C4-2B (cell line): Measurements from ENCODE around the gene NEDD4L.

Source experiments
- ZFX ChIP-seq: fragments of 450-650 bp; IDR thresholded peaks from 2 replicates; pipeline ENCODE4 v1.6.1; 2017
- TF ChIP-seq, protein P1 (sequence below): fragments of 450-650 bp; conservative IDR thresholded peaks from 2 replicates; pipeline ENCODE4 v1.5.1; 2017; ENCODE audit warnings: mild to moderate bottlenecking

DNA sequence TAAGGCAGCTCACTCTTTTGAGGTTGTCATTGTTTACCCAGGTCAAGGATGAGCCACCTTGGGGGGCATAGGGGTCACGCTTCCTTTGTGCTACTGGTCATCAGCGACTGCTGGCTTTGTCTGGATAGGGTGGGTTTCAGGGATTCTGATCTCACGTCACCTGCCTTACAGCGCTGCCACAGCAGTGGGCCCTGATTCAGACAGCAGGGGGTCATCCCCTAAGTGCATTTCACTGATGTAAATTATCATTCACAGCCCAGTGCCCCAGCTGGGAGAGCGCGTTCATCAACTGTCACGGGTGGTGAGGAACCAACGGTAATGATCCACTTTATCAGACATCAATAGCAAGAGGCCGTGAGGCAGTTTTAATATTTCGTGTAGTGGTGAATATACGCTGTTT, 291.2 kb downstream of the NEDD4L start:
- TF ChIP-seq, protein P1, sequence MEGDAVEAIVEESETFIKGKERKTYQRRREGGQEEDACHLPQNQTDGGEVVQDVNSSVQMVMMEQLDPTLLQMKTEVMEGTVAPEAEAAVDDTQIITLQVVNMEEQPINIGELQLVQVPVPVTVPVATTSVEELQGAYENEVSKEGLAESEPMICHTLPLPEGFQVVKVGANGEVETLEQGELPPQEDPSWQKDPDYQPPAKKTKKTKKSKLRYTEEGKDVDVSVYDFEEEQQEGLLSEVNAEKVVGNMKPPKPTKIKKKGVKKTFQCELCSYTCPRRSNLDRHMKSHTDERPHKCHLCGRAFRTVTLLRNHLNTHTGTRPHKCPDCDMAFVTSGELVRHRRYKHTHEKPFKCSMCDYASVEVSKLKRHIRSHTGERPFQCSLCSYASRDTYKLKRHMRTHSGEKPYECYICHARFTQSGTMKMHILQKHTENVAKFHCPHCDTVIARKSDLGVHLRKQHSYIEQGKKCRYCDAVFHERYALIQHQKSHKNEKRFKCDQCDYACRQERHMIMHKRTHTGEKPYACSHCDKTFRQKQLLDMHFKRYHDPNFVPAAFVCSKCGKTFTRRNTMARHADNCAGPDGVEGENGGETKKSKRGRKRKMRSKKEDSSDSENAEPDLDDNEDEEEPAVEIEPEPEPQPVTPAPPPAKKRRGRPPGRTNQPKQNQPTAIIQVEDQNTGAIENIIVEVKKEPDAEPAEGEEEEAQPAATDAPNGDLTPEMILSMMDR, result no peak
- TF ChIP-seq ZFX, result no peak
